ENCODE results near the gene FAAH2.

FAAH2 gene

GRCh38 chrX:57286507-57287251 is at the start of gene FAAH2:
Gene FAAH2 (plus strand): TSS chrX:57286706. CDS start chrX:57286826, 120 bp downstream.
- TF ChIP-seq CTCF (IDR thresholded peaks at IDR 0.05): 0 out of 2 replicates have a peak, but pooled peaks have one; percentile 10

GRCh38 chrX:57241967-57242366 is 44.5 kb upstream of the FAAH2 start:
- TF ChIP-seq CTCF (IDR thresholded peaks at IDR 0.05): no peak

DNA sequence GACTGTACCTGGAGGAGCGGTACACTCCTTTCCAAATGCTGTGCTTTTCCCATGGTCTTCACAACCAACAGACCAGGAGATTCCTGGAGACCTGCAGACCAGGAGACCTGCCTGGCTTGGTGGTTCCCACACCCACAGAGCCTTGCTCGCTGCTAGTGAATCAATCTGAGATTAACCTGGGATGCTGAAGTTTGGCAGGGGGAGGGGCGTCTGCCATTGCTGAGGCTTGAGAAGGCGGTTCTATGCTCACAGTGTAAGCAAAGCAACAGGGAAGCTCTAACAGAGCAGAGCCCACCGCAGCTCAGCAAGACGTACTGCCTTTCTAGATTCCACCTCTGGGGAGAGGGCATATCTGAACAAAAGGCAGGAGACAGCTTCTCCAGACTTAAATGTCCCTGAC is 34.5 kb upstream of the FAAH2 start:
- no peak for TF ChIP-seq CTCF (IDR thresholded peaks at IDR 0.05)

GRCh38 chrX:57265126-57265525 is 21.4 kb upstream of the FAAH2 start:
- TF ChIP-seq CTCF (IDR thresholded peaks at IDR 0.05): no peak

DNA sequence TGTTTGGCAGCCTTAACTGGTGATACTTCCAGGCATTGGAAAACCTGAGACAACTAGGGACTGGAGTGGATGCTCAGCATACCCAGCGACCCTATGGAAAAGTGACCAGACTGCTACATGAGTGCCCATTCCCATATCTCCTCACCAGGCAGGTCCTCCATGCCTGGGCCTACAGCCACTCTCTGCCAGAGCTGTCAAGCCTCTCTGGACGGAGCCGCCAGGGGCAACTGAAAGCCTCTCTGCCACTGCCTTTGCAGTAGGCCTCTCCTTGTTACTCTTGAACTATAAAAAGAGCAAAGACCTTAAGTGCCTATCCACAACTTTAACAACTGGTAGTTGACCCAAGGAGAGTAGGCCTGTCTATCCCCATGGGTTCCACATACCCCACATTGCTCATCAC is 20.2 kb upstream of the FAAH2 start:
- TF ChIP-seq CTCF (IDR thresholded peaks at IDR 0.05): no peak

DNA sequence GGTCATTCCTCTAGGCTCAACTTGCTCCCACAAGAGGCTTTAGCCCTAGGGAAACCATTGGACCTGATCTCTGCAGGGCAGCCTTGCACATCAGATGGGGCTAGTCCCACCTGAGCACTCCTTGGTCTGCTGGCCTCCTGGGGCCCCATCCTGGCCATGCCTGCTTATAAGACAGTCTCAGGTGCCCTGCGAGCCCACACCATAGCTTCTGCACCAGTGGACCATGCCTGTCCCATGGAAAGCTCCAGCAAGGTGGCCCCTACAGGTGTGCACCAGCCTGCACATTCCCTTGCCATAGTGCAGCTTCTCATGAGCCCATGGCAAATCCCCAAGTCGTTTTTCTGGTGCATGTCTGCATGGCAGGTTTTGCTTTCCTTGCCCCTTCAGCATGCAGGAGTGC is 19.6 kb upstream of the FAAH2 start:
- no peak for TF ChIP-seq CTCF (IDR thresholded peaks at IDR 0.05)

GRCh38 chrX:57267308-57267707 is 19.2 kb upstream of the FAAH2 start:
- TF ChIP-seq CTCF (IDR thresholded peaks at IDR 0.05): no peak

GRCh38 chrX:57270980-57271379 is 15.5 kb upstream of the FAAH2 start:
- TF ChIP-seq CTCF (IDR thresholded peaks at IDR 0.05): no peak
